ENCODE results near the gene GBP6. TPM values are rescaled to one million over a fixed set of nuclear protein-coding genes. Genes with fewer than 3 reads are reported as not detected.

GBP6 gene
- total RNA-seq, 2 experiments from 2014 or later, result not detected

DNA sequence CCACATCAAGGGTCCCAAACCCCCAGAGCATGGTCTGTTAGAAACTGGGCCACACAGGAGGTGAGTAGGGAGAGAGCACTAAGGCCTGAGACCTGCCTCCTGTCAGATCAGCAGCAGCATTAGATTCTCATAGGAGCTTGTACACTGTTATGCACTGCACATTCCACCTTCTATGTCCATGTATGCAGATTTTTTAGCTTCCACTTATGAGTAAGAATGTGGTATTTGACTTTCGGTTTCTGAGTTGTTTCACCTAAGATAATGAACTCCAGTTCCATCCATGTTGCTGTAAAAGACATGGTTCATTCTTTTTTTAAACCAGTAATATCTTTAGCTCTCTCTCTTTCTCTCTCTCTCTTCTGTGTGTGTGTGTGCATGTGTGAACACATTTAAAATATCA is 663 bp upstream of the GBP6 start:
- no peak for DNase-seq (ENCODE audit: low spot score)
- Histone ChIP-seq H3K4me3 (ENCODE audit: low read depth, low read length, poor library complexity, severe bottlenecking) (no peak overlapping the region), H2AFZ (ENCODE audit: low read length) (no peak overlapping the region), H3K9me2 (ENCODE audit: insufficient read depth, low read length) (no peaks in the 10 kb centered on the region), H3K36me3 (ENCODE audit: insufficient read depth, low read length) (no peaks in the 10 kb centered on the region), H4K20me1 (ENCODE audit: insufficient read depth, low read length) (no peaks in the 10 kb centered on the region), H3K9me3 (ENCODE audit: low read length) (no peaks in the 10 kb centered on the region), H3K4me1 (ENCODE audit: insufficient read depth, low read length, poor library complexity, severe bottlenecking) (no peaks in the 10 kb centered on the region), H3K27ac (ENCODE audit: low read depth, low read length, poor library complexity, severe bottlenecking) (no peak overlapping the region), H3K4me2 (ENCODE audit: low read length) (no peak overlapping the region), H3K79me2 (ENCODE audit: insufficient read depth, low read depth, low read length) (no peaks in the 10 kb centered on the region)
- CTCF ChIA-PET (ENCODE audit: unreplicated experiment), result no interaction called here
- intact Hi-C loops (cut with micrococcal nuclease; ENCODE audit: unreplicated experiment), result no loop called here
- TF ChIP-seq EZH2phosphoT487 (IDR thresholded peaks at IDR 0.05; ENCODE audit: borderline replicate concordance, low read depth, low read length) (no peak), CTCF (conservative IDR thresholded peaks at IDR 0.05; ENCODE audit: low read length) (no peak)
- POLR2A ChIA-PET, result no interaction called here
- no TSS peak for BruUV-seq (replicated peaks)

- CTCF ChIA-PET (ENCODE audit: unreplicated experiment), result interaction anchor here (0.6 kb wide), 1 partner anchor 397 kb away, joined by 3 read pairs; no protein-coding TSS in a partner anchor
Measured at GRCh38 chr1:89364954-89365550, 1.2 kb downstream of the GBP6 start.

More at GRCh38 chr1:89364954-89365550, 1.2 kb downstream of the GBP6 start:
- H4K20me1 ChIP-seq (ENCODE audit: insufficient read depth, low read length), result no peaks in the 10 kb centered on the region
- no peaks in the 10 kb centered on the region for H3K4me1 ChIP-seq (ENCODE audit: insufficient read depth, low read length, poor library complexity, severe bottlenecking)
- H3K9me2 ChIP-seq (ENCODE audit: insufficient read depth, low read length), result no peaks in the 10 kb centered on the region
- TF ChIP-seq CTCF (conservative IDR thresholded peaks at IDR 0.05; ENCODE audit: low read length), result no peak
- no peak for TF ChIP-seq EZH2phosphoT487 (IDR thresholded peaks at IDR 0.05; ENCODE audit: borderline replicate concordance, low read depth, low read length)
- POLR2A ChIA-PET, result no interaction called here
- no peak overlapping the region for H3K4me2 ChIP-seq (ENCODE audit: low read length)
- H3K4me3 ChIP-seq (ENCODE audit: low read depth, low read length, poor library complexity, severe bottlenecking), result no peak overlapping the region
- H3K9me3 ChIP-seq (ENCODE audit: low read length), result no peaks in the 10 kb centered on the region
- H3K79me2 ChIP-seq (ENCODE audit: insufficient read depth, low read depth, low read length), result no peaks in the 10 kb centered on the region
- no peak for DNase-seq (ENCODE audit: low spot score)
- H2AFZ ChIP-seq (ENCODE audit: low read length), result no peak overlapping the region
- intact Hi-C loops (cut with micrococcal nuclease; ENCODE audit: unreplicated experiment), result no loop called here
- no peak overlapping the region for H3K27ac ChIP-seq (ENCODE audit: low read depth, low read length, poor library complexity, severe bottlenecking)
- no TSS peak for BruUV-seq (replicated peaks)
- H3K36me3 ChIP-seq (ENCODE audit: insufficient read depth, low read length), result no peaks in the 10 kb centered on the region

All from OCI-LY7 (cell line).